ENCODE measurements around the gene GSTP1. TPM values are rescaled to one million over a fixed set of nuclear protein-coding genes. Genes with fewer than 3 reads are reported as not detected.

GSTP1 gene
- total and polyA plus RNA-seq, 9 of the 15 experiments (the other 6 are each of a cell fraction or from before 2014, with no cell fraction given), result 592 to 2,150 (median 1,204) TPM

GRCh38 chr11:67539550-67539949 lies 44.1 kb upstream of the GSTP1 start:
- H3K9me3 ChIP-seq (replicated peaks; ENCODE audit: control insufficient read depth, insufficient read depth, low read depth, low read length), result no peaks in the 10 kb centered on the region
- ATAC-seq (peak; percentile 86), DNase-seq (ENCODE audit: extremely low read depth in 1 of 4, low spot score in 3 of 4) (peak; percentile 47 to 66 (median 60)), FAIRE-seq (peak; percentile 73)
- BruUV-seq (replicated peaks), result no TSS peak
- no peaks in the 10 kb centered on the region for H3K27me3 ChIP-seq (ENCODE audit: control insufficient read depth in 2 of 2, insufficient read depth in 2 of 2, low read length in 2 of 2)
- no peaks in the 10 kb centered on the region for H3K36me3 ChIP-seq (ENCODE audit: control insufficient read depth, insufficient read depth, low read length)
- 0 out of 2 replicates have a peak overlapping the region, but pooled peaks have one; percentile 5 for H2AFZ ChIP-seq (ENCODE audit: low read depth, low read length)
- H3K4me3 ChIP-seq, result no peak overlapping the region
- no peaks in the 10 kb centered on the region for H3K79me2 ChIP-seq (ENCODE audit: control insufficient read depth, insufficient read depth, low read length)
- no peak overlapping the region for H3K27ac ChIP-seq (ENCODE audit: extremely low read depth, low read depth, low read length)
- intact Hi-C loops (cut with micrococcal nuclease), result no loop called here
- peaks cover 2 to 9% of the 10 kb centered on the region in 2 experiments; a peak in 3 of 5 replicates for H3K4me1 ChIP-seq (replicated peaks in 1 of 2; ENCODE audit: control insufficient read depth in 2 of 2, insufficient read depth in 2 of 2, low read length in 2 of 2)
- ChIA-PET POLR2A (interaction anchor here (0.5 to 0.7 kb wide), 2 partner anchors 25 to 28 kb away, joined by 3 read pairs; no protein-coding TSS in a partner anchor), CTCF (ENCODE audit: low intra/inter-chr PET ratio) (no interaction called here)
- H3K9me1 ChIP-seq (ENCODE audit: control insufficient read depth, insufficient read depth, low read length), result no peaks in the 10 kb centered on the region
- H4K20me1 ChIP-seq (replicated peaks; ENCODE audit: control insufficient read depth, insufficient read depth, low read length), result no peaks in the 10 kb centered on the region
- WGBS (ENCODE audit: insufficient coverage, low coverage, missing lambda C conversion rate), result 38% methylated on average over 4 of the region's 4 CpGs
- in situ Hi-C loops (cut with MboI), result loop anchor here (25.0 kb wide), 1 partner anchor 1148 kb away; the partner anchor contains the start of gene GAL
- peak; percentile 23; the same call in 1 of the 2 replicates for TF ChIP-seq HMBOX1 (IDR thresholded peaks at IDR 0.05)
- no peak for TF ChIP-seq NONO (IDR thresholded peaks at IDR 0.05; ENCODE audit: low read depth in 2 of 2, low read length in 1 of 2)
- no peak for TF ChIP-seq KDM5B (IDR thresholded peaks at IDR 0.05; ENCODE audit: insufficient replicate concordance, low read depth, low read length)
- TF ChIP-seq FOS (IDR thresholded peaks at IDR 0.05; ENCODE audit: extremely low read depth, insufficient read length), result peak; percentile 17
- TF ChIP-seq PKNOX1 (IDR thresholded peaks at IDR 0.05), result peak; percentile 25; the same call in 1 of the 2 replicates
- no peak for TF ChIP-seq SREBF1 (IDR thresholded peaks at IDR 0.05; ENCODE audit: borderline replicate concordance, low read depth, low read length)
- no peak for TF ChIP-seq ZNF140 (CRISPR knock-in tag; IDR thresholded peaks at IDR 0.05)
- TF ChIP-seq POLR2AphosphoS2 (IDR thresholded peaks at IDR 0.05; ENCODE audit: low read length), result no peak
- peak; percentile 65 for TF ChIP-seq NFYB (IDR thresholded peaks at IDR 0.05; ENCODE audit: extremely low read depth, insufficient read length)
- TF ChIP-seq KLF13 (tag; IDR thresholded peaks at IDR 0.05; ENCODE audit: borderline replicate concordance, low read depth), result no peak
- no peak for TF ChIP-seq KLF10 (CRISPR knock-in tag; IDR thresholded peaks at IDR 0.05)
- H3K4me2 ChIP-seq (ENCODE audit: insufficient read depth, low read length), result no peak overlapping the region
- H3K9ac ChIP-seq (ENCODE audit: insufficient read depth in 1 of 2, low read depth in 2 of 2, low read length in 2 of 2), result no peak overlapping the region
